ENCODE data around the gene IFITM10. TPM values are rescaled to one million over a fixed set of nuclear protein-coding genes. Genes with fewer than 3 reads are reported as not detected.
"Not testable (repeated sequence)": the region's sequence is repeated elsewhere in the genome, so short reads cannot be mapped to it uniquely, and the experiment has no call there.

IFITM10 gene
- total and polyA plus RNA-seq, 2 donors (not counting 1 experiment from before 2014, with no cell fraction given): 0.09 to 1.7 TPM

DNA sequence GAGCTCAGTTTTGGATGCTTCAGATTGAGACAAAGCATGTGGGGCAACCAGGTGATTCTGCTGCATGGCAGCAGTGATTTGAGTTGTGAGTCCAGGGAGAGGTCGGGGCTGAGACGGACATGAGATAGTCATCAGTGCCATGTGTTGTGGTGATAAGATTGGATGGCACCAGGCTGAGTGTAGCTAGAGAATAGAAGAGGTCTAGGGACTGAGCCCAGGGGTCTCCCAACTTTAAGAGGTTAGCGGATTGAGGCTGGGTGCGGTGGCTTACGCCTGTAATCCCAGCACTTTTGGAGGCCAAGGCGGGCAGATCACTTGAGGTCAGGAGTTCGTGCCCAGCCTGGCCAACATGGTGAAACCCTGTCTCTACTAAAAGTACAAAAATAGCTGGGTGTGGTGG is 19.7 kb upstream of the IFITM10 start:
- Histone ChIP-seq H4K20me1 (ENCODE audit: control insufficient read depth, insufficient read depth, low read length, poor library complexity, severe bottlenecking) (no peaks in the 10 kb centered on the region), H3K36me3 (replicated peaks in 1 of 2; ENCODE audit: control extremely low read depth in 1 of 2, control insufficient read depth in 1 of 2, extremely low read depth in 1 of 2, insufficient read depth in 2 of 2, low read length in 1 of 2) (no peaks in the 10 kb centered on the region), H3K4me3 (ENCODE audit: control extremely low read depth in 1 of 5, extremely low read depth in 1 of 5, insufficient read depth in 1 of 5, low read depth in 2 of 5, low read length in 4 of 5) (no peak overlapping the region), H2AFZ (ENCODE audit: insufficient read depth, low read depth, low read length, poor library complexity, severe bottlenecking) (no peak overlapping the region), H3K27me3 (replicated peaks in 1 of 4; ENCODE audit: control extremely low read depth in 1 of 4, control insufficient read depth in 3 of 4, insufficient read depth in 4 of 4, low read length in 3 of 4) (peaks cover 0 to 10% (median 1%) of the 10 kb centered on the region in 4 experiments), H3K4me2 (replicated peaks; ENCODE audit: low read depth, low read length, poor library complexity, severe bottlenecking) (no peak overlapping the region), H3K9ac (ENCODE audit: low read length) (no peak overlapping the region), H3K4me1 (ENCODE audit: control insufficient read depth in 2 of 2, insufficient read depth in 2 of 2, low read length in 2 of 2) (peaks cover 4 to 5% of the 10 kb centered on the region in 2 donors), H3K9me3 (ENCODE audit: control extremely low read depth in 1 of 3, control insufficient read depth in 2 of 3, insufficient read depth in 1 of 3, low read length in 2 of 3) (no peaks in the 10 kb centered on the region), H3K79me2 (ENCODE audit: control insufficient read depth, insufficient read depth, low read length) (no peaks in the 10 kb centered on the region), H3K27ac (ENCODE audit: low read length in 2 of 2) (no peak overlapping the region)
- H3K4me3 Mint-ChIP-seq: no peak overlapping the region
- DNase-seq (no peak), ATAC-seq (ENCODE audit: low read depth) (no peak)
- intact Hi-C loops (cut with micrococcal nuclease): no loop called here
- H3K27me3 Mint-ChIP-seq: peaks cover 34% of the 10 kb centered on the region
- no peaks in the 10 kb centered on the region for H3K9me3 Mint-ChIP-seq (ENCODE audit: insufficient read depth)
- WGBS (ENCODE audit: insufficient coverage): 100% methylated on average over 5 of the region's 7 CpGs
- TF ChIP-seq, protein P1, sequence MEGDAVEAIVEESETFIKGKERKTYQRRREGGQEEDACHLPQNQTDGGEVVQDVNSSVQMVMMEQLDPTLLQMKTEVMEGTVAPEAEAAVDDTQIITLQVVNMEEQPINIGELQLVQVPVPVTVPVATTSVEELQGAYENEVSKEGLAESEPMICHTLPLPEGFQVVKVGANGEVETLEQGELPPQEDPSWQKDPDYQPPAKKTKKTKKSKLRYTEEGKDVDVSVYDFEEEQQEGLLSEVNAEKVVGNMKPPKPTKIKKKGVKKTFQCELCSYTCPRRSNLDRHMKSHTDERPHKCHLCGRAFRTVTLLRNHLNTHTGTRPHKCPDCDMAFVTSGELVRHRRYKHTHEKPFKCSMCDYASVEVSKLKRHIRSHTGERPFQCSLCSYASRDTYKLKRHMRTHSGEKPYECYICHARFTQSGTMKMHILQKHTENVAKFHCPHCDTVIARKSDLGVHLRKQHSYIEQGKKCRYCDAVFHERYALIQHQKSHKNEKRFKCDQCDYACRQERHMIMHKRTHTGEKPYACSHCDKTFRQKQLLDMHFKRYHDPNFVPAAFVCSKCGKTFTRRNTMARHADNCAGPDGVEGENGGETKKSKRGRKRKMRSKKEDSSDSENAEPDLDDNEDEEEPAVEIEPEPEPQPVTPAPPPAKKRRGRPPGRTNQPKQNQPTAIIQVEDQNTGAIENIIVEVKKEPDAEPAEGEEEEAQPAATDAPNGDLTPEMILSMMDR (IDR thresholded peaks at IDR 0.05): no peak
- no peak for TF ChIP-seq EZH2 (IDR thresholded peaks at IDR 0.05; ENCODE audit: borderline replicate concordance, insufficient read depth, low read depth, low read length, poor library complexity, severe bottlenecking)
- peaks cover 7% of the 10 kb centered on the region for H3K4me1 Mint-ChIP-seq
- POLR2A ChIA-PET: no interaction called here
- CTCF ChIA-PET: no interaction called here
- no peak overlapping the region for H3K27ac Mint-ChIP-seq

DNA sequence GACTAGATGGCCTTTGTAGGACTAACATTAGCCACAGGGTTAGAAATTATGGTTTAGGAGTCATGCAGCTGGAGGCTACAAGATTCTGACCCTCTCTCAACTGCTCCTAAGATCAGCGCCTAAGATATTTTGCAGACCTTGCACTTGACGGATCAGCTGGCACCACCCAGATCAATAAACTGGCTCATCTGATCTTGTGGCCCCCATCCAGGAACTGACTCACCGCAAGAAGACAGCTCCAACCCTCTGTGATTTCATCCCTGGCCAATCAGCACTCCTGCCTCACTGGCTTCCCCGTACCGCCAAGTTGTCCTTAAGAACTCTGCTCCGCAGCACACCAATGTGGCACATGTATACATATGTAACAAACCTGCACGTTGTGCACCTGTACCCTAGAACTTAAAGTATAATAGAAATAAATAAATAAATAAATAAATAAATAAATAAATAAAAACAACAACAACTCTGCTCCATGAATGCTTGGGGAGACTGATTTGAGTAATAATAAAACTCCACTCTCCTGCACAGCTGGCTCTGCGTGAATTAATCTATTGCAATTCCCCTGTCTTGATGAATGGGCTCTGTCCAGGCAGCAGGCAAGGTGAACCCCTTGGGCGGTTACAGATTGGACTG is 19.0 kb upstream of the IFITM10 start:
- H3K4me1 ChIP-seq (ENCODE audit: control insufficient read depth in 2 of 2, insufficient read depth in 2 of 2, low read length in 2 of 2); H3K9ac ChIP-seq (ENCODE audit: low read length); H3K27me3 ChIP-seq (replicated peaks in 1 of 4; ENCODE audit: control extremely low read depth in 1 of 4, control insufficient read depth in 3 of 4, insufficient read depth in 4 of 4, low read length in 3 of 4); ATAC-seq (ENCODE audit: low read depth); H3K27ac ChIP-seq (ENCODE audit: low read length in 2 of 2); H3K4me3 ChIP-seq (ENCODE audit: control extremely low read depth in 1 of 5, extremely low read depth in 1 of 5, insufficient read depth in 1 of 5, low read depth in 2 of 5, low read length in 4 of 5); CTCF ChIA-PET; H3K9me3 ChIP-seq (ENCODE audit: control extremely low read depth in 1 of 3, control insufficient read depth in 2 of 3, insufficient read depth in 1 of 3, low read length in 2 of 3); DNase-seq; H4K20me1 ChIP-seq (ENCODE audit: control insufficient read depth, insufficient read depth, low read length, poor library complexity, severe bottlenecking); H3K27ac Mint-ChIP-seq; H3K4me2 ChIP-seq (replicated peaks; ENCODE audit: low read depth, low read length, poor library complexity, severe bottlenecking); H3K9me3 Mint-ChIP-seq (ENCODE audit: insufficient read depth); H2AFZ ChIP-seq (ENCODE audit: insufficient read depth, low read depth, low read length, poor library complexity, severe bottlenecking); H3K4me1 Mint-ChIP-seq; POLR2A ChIA-PET; H3K4me3 Mint-ChIP-seq; H3K79me2 ChIP-seq (ENCODE audit: control insufficient read depth, insufficient read depth, low read length); H3K36me3 ChIP-seq (replicated peaks in 1 of 2; ENCODE audit: control extremely low read depth in 1 of 2, control insufficient read depth in 1 of 2, extremely low read depth in 1 of 2, insufficient read depth in 2 of 2, low read length in 1 of 2): not testable (repeated sequence)
- intact Hi-C loops (cut with micrococcal nuclease): loop anchor here (10.0 kb wide), 1 partner anchor 75 kb away; no protein-coding TSS in a partner anchor
- WGBS (ENCODE audit: insufficient coverage): 99% methylated on average over 6 of the region's 9 CpGs
- H3K27me3 Mint-ChIP-seq: peaks cover 29% of the 10 kb centered on the region

Data from B cell (primary cell).